ENCODE measurements around the gene RAB7A. TPM values are rescaled to one million over a fixed set of nuclear protein-coding genes. Genes with fewer than 3 reads are reported as not detected.

The RAB7A gene
- total and polyA plus RNA-seq, 7 donors = 206 to 410 (median 316) TPM

DNA sequence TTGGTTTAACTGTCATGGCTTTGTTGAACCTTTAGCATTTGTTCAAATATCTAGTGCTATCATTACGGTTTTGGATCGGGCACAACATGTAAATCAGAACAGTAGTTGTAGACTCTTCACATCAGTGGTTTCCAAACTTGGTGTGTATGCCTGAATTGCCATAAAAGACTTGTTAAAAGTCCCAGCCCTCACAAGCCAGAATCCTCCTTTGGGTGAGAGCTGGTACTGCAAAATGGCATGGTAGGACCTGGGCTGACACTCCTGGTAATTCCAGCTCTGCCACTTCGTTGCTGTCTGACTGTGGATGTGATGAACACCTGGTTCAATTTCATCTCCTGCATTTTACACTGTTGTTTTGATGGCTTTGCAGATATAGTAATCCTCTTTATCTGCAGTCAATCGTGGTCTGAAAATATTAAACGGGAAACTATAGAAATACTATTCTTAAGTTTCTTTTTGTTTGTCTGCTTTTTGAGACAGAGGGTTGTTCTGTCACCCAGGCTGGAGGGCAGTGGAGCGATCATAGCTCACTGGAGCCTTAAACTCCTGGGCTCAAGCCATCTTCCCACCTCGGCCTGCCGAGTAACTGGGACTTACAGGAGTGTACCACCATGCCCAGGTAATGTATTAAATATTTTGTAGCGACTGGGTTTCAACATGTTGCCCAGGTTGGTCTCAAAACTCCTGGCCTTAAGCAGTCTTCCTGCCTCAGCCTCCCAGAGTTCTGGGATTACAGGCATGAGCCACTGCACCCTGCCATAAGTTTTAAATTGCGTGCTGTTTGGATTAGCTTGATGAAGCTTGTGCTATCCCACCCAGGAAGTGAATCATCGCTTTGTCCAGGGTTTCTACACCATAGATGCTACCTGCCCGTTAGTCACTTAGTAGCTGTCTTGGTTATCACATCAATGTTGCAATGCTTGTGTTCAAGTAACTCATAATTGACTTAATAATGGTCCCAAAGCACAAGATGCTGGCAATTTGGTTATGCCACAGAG lies 61.6 kb downstream of the RAB7A start:
- intact Hi-C loops (cut with DNase I) = loop anchor here in 1 of 2 donors (5.0 kb wide), 1 partner anchor 60 kb away; the partner anchor contains the start of gene RAB7A
- Histone ChIP-seq H3K27ac (peak overlapping the region; percentile 84), H3K9me3 (no peaks in the 10 kb centered on the region), H3K27me3 (ENCODE audit: insufficient read depth in 3 of 3, low read length in 2 of 3) (no peaks in the 10 kb centered on the region), H3K4me1 (peaks cover 79% of the 10 kb centered on the region), H3K36me3 (ENCODE audit: insufficient read depth in 1 of 2, low read depth in 1 of 2) (no peaks in the 10 kb centered on the region), H3K4me3 (no peak overlapping the region)
- WGBS, 3 donors = 67 to 80% (median 71%) methylated on average over 12 of the region's 12 CpGs
- TF ChIP-seq, protein P1, sequence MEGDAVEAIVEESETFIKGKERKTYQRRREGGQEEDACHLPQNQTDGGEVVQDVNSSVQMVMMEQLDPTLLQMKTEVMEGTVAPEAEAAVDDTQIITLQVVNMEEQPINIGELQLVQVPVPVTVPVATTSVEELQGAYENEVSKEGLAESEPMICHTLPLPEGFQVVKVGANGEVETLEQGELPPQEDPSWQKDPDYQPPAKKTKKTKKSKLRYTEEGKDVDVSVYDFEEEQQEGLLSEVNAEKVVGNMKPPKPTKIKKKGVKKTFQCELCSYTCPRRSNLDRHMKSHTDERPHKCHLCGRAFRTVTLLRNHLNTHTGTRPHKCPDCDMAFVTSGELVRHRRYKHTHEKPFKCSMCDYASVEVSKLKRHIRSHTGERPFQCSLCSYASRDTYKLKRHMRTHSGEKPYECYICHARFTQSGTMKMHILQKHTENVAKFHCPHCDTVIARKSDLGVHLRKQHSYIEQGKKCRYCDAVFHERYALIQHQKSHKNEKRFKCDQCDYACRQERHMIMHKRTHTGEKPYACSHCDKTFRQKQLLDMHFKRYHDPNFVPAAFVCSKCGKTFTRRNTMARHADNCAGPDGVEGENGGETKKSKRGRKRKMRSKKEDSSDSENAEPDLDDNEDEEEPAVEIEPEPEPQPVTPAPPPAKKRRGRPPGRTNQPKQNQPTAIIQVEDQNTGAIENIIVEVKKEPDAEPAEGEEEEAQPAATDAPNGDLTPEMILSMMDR (IDR thresholded peaks at IDR 0.05) = peak; percentile 33
- ATAC-seq (peak; percentile 48 to 56 (median 54)), DNase-seq (no peak)

DNA sequence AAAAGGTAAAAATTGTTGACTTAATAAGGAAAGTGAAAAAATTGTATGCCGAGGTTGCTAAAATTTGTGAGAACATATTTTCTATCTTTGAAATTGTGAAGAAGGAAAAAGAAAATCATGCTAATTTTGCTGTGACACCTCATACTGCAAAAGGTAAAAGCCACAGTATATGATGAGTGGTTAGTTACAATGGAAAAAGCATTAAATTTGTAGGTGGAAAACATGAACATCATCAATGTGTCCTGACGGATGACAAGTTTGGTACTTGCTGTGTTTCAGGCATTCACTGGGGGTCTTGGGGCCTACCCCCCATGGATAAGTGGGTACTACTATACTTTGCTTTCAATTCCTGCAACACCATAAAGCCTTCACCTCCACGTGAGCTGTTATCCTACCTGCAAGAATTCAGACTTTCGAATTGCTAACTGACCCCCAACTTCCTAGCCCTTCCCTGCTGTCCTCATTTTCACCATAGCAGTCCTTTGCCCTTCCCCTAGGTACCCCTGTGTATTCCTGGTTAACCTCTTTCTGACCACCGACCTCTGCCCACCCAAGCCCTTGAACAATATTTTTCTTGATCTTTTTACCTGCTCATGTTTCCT lies 62.4 kb downstream of the RAB7A start:
- ATAC-seq (no peak), DNase-seq (no peak)
- H3K27ac ChIP-seq = peak overlapping the region; percentile 84
- intact Hi-C loops (cut with DNase I) = loop anchor here in 1 of 2 donors (5.0 kb wide), 1 partner anchor 61 kb away; the partner anchor contains the start of gene RAB7A
- no peaks in the 10 kb centered on the region for H3K27me3 ChIP-seq (ENCODE audit: insufficient read depth in 3 of 3, low read length in 2 of 3)
- no peaks in the 10 kb centered on the region for H3K36me3 ChIP-seq (ENCODE audit: insufficient read depth in 1 of 2, low read depth in 1 of 2)
- TF ChIP-seq, protein P1 (IDR thresholded peaks at IDR 0.05) = no peak
- H3K9me3 ChIP-seq = no peaks in the 10 kb centered on the region
- peaks cover 74% of the 10 kb centered on the region for H3K4me1 ChIP-seq
- H3K4me3 ChIP-seq = no peak overlapping the region
- 88 to 94% (median 89%) methylated on average over 5 of the region's 5 CpGs for WGBS, 3 donors

DNA sequence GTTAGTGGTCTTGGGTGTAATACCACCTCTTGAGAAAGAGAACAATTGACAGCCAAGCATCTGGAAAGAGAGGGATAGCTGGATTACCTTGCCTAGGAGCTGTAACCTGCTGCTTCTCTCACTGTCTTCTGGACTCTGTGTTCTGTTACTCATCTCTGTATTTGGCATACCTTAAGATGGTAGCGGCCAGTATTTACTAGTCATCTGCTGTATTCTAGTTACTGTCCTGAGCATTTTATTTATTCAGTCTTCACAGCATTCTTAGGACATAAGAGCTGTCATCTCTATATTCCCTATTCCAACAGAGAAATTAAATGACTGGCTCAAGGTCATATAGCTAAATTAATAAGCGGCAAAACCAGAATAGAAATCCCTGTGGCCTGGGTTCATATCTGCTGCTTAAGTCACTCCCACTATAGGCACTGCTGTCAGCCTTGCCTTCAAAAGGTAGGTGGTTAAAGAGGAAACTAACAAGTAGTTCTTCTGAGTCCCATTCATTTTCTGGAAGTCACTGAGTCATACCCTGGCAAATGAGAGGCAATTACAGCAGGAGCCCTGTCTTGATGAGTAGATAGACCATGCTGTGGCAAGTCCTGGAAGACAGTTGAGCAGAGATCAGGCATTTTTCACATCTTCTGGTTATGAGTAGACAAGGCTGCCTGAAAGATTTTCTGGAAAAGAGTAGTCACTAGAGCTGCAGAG lies 68.2 kb downstream of the RAB7A start:
- Histone ChIP-seq H3K27me3 (ENCODE audit: insufficient read depth in 3 of 3, low read length in 2 of 3) (no peaks in the 10 kb centered on the region), H3K36me3 (ENCODE audit: insufficient read depth in 1 of 2, low read depth in 1 of 2) (peaks cover 7 to 35% of the 10 kb centered on the region in 2 donors), H3K27ac (peak overlapping the region; percentile 83), H3K9me3 (no peaks in the 10 kb centered on the region), H3K4me1 (peaks cover 49% of the 10 kb centered on the region), H3K4me3 (no peak overlapping the region)
- ATAC-seq (peak; percentile 80 to 88 (median 84)), DNase-seq (no peak)
- intact Hi-C loops (cut with DNase I) = loop anchor here in 1 of 2 donors (5.0 kb wide), 1 partner anchor 112 kb away; no protein-coding TSS in a partner anchor
- TF ChIP-seq, protein P1 (IDR thresholded peaks at IDR 0.05) = no peak
- 51 to 80% (median 60%) methylated on average over 2 of the region's 2 CpGs for WGBS, 3 donors

DNA sequence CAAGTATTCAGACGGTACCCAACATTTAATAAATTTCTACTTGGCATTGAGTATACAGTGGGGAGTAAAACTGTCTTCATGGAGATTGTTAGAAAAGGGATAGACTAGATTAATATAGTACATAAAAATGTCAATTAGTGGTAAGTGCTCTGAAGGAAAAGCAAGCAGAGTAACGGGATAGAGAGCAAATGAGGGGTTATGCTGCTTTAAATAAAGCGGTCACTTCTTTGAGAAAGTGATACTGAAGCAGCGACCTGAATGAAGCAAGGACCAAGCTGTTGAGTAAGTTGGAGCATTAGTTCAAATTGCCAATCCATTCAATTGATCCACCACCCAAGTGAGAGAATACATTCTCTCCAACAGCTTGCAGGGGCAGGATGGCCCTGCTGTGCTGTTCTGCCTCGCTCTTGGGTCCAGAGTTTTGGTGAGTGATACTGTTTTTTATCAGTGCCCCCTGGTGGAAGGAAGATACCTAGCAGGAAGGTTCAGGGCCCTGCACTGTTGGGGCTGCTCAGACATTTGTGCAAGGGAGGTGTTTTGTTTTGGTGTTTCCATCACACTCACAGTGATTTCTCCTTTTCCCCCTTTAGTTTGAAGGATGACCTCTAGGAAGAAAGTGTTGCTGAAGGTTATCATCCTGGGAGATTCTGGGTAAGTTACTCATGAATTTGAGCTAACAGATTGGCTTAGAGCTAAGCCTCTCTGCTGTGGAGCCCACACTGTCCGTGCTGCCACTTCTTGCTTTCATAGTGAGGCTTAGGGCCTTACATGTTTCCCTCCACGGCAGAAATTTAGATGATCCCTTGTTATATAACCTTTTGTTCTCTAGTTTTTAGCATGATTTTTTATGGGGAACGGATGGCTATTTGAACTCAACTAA lies 69.0 kb downstream of the RAB7A start:
- Histone ChIP-seq H3K4me1 (peaks cover 51% of the 10 kb centered on the region), H3K27me3 (ENCODE audit: insufficient read depth in 3 of 3, low read length in 2 of 3) (no peaks in the 10 kb centered on the region), H3K9me3 (no peaks in the 10 kb centered on the region), H3K36me3 (ENCODE audit: insufficient read depth in 1 of 2, low read depth in 1 of 2) (peaks cover 11 to 43% of the 10 kb centered on the region in 2 donors), H3K27ac (peak overlapping the region; percentile 83), H3K4me3 (no peak overlapping the region)
- TF ChIP-seq, protein P1 (IDR thresholded peaks at IDR 0.05) = peak; percentile 80
- DNase-seq = peak in 1 of 2 donors; percentile 65
- intact Hi-C loops (cut with DNase I) = loop anchor here (1.0 to 5.0 kb wide), 4 partner anchors 52 to 114 kb away; partner anchors contain the start of gene RAB7A (in 1 of the 2)
- ATAC-seq = peak; percentile 80 to 89 (median 82)
- WGBS, 3 donors = 36 to 61% (median 44%) methylated on average over 8 of the region's 8 CpGs

All from psoas muscle (tissue), 8 donors.